HG02943 (cell line): ENCODE results near the gene SHISA8.
"Not testable (repeated sequence)": the region's sequence is repeated elsewhere in the genome, so short reads cannot be mapped to it uniquely, and the experiment has no call there.

Source experiments
- ATAC-seq: cut with Tn5 transposase; IDR thresholded peaks from one replicate; pipeline ENCODE4 v1.9.1; 2021; ENCODE audit warnings: mild to moderate bottlenecking, low read depth, moderate library complexity; ENCODE audit not compliant: unreplicated experiment

Gene SHISA8

GRCh38 chr22:41915035-41915785 lies at the start of gene SHISA8:
Gene SHISA8, minus strand, starts transcription at chr22:41915074. Its CDS starts 407 bp downstream, at chr22:41914667.
- no peak for ATAC-seq

GRCh38 chr22:41964112-41964491 lies 49.2 kb upstream of the SHISA8 start:
- no peak for ATAC-seq

GRCh38 chr22:41963453-41964111 lies 48.7 kb upstream of the SHISA8 start:
- ATAC-seq: no peak

GRCh38 chr22:41957941-41958556 lies 43.2 kb upstream of the SHISA8 start:
- no peak for ATAC-seq

- ATAC-seq: no peak
These were observed 37.8 kb upstream of the SHISA8 start for GRCh38 chr22:41952713-41953112.

GRCh38 chr22:41951898-41952474 lies 37.1 kb upstream of the SHISA8 start, which contains the start of gene SMIM45:
Gene SMIM45, plus strand, starts transcription at chr22:41952150.
- ATAC-seq: no peak

- no peak for ATAC-seq
These were observed 34.6 kb upstream of the SHISA8 start for GRCh38 chr22:41949297-41949965.

GRCh38 chr22:41948928-41949296 lies 34.0 kb upstream of the SHISA8 start:
- ATAC-seq: not testable (repeated sequence)

GRCh38 chr22:41948142-41948541 lies 33.3 kb upstream of the SHISA8 start:
- no peak for ATAC-seq

GRCh38 chr22:41947424-41948080 lies 32.7 kb upstream of the SHISA8 start:
- ATAC-seq: no peak

GRCh38 chr22:41946629-41947423 lies 32.0 kb upstream of the SHISA8 start, which contains the start of gene CENPM:
Gene CENPM, minus strand, starts transcription at chr22:41947152. Its CDS starts 76 bp downstream, at chr22:41947076.
- peak; percentile 73 for ATAC-seq

- ATAC-seq: no peak
These were observed 28.9 kb upstream of the SHISA8 start for GRCh38 chr22:41943661-41944209.

- ATAC-seq: no peak
These were observed 26.2 kb upstream of the SHISA8 start for GRCh38 chr22:41940832-41941765.

GRCh38 chr22:41939981-41940831 lies 25.3 kb upstream of the SHISA8 start:
- ATAC-seq: peak; percentile 43

- ATAC-seq: no peak
These were observed 22.0 kb upstream of the SHISA8 start for GRCh38 chr22:41936894-41937169.

- ATAC-seq: no peak
These were observed 20.6 kb upstream of the SHISA8 start for GRCh38 chr22:41935509-41935908.

GRCh38 chr22:41935015-41935351 lies 20.1 kb upstream of the SHISA8 start:
- no peak for ATAC-seq
